Tibial nerve (tissue), 4 donors: ENCODE data around the gene EP400. TPM values are rescaled to one million over a fixed set of nuclear protein-coding genes. Genes with fewer than 3 reads are reported as not detected.

Source experiments
- DNase-seq, 2 donors: peaks; one replicate each; pipeline ENCODE4 v3.0.0-alpha.2; 2019; ENCODE audit warnings: low spot score in 2 of 2
- H3K27ac ChIP-seq, 4 donors: fragments of 200-600 bp; sonication (generic) in 3 of 4; one replicate each; pipeline ENCODE4 v1.5.1; 2017 to 2019; ENCODE audit warnings: mild to moderate bottlenecking in 1 of 4
- H3K27me3 ChIP-seq, 2 donors: fragments of 200-600 bp; sonication (generic) in 1 of 2; one replicate each; pipeline versions ENCODE4 v1.5.1 to v1.6.0; 2017 to 2019
- H3K36me3 ChIP-seq, 3 donors: fragments of 200-600 bp; sonication (generic); one replicate each; pipeline ENCODE4 v1.5.1; 2018 to 2019
- H3K4me1 ChIP-seq, 4 donors: fragments of 200-600 bp; sonication (generic) in 3 of 4; one replicate each; pipeline ENCODE4 v1.5.1; 2017 to 2019
- H3K4me3 ChIP-seq, 4 donors: fragments of 200-600 bp; sonication (generic) in 3 of 4; one replicate each; pipeline ENCODE4 v1.5.1; 2017 to 2019; ENCODE audit warnings: mild to moderate bottlenecking in 1 of 4, moderate library complexity in 1 of 4
- H3K9me3 ChIP-seq, 4 donors: fragments of 200-600 bp; sonication (generic) in 3 of 4; one replicate each; pipeline ENCODE4 v1.5.1; 2017 to 2019
- EP300 ChIP-seq, 2 donors: sonication (generic); formaldehyde crosslinking; IDR thresholded peaks; one replicate each; pipeline ENCODE4 v1.6.1; 2017; ENCODE audit warnings: antibody characterized with exemption in 2 of 2, mild to moderate bottlenecking in 1 of 2
- POLR2A ChIP-seq, 2 donors: fragments of 450-650 bp; IDR thresholded peaks; one replicate each; pipeline ENCODE4 v1.6.1; 2017; ENCODE audit warnings: antibody characterized with exemption in 2 of 2, mild to moderate bottlenecking in 2 of 2, moderate library complexity in 2 of 2
- WGBS, 2 donors: methylation state at CpG; one replicate each; pipeline ENCODE4 v1.1.5; 2018; 5-methylcytosine and 5-hydroxymethylcytosine counted together
- total RNA-seq, 4 donors: library from RNA; depleted of rRNA; stranded (reverse); fragments of >200 nt; gene quantifications; one replicate each; pipeline ENCODE4 v1.1.0, GENCODE V29; 2016
- TF ChIP-seq, protein P1 (sequence below), 5 experiments: fragments of 200-600 bp in 3 of 5; fragments of 450-650 bp in 2 of 5; sonication (generic) in 3 of 5; IDR thresholded peaks; one replicate each; pipeline ENCODE4 v1.5.1; 2016 to 2019; ENCODE audit warnings: antibody characterized with exemption in 5 of 5, mild to moderate bottlenecking in 3 of 5, moderate library complexity in 2 of 5

EP400 gene
- total RNA-seq, 4 donors from 2014 or later: 27.8 to 41.4 (median 32.2) TPM

DNA sequence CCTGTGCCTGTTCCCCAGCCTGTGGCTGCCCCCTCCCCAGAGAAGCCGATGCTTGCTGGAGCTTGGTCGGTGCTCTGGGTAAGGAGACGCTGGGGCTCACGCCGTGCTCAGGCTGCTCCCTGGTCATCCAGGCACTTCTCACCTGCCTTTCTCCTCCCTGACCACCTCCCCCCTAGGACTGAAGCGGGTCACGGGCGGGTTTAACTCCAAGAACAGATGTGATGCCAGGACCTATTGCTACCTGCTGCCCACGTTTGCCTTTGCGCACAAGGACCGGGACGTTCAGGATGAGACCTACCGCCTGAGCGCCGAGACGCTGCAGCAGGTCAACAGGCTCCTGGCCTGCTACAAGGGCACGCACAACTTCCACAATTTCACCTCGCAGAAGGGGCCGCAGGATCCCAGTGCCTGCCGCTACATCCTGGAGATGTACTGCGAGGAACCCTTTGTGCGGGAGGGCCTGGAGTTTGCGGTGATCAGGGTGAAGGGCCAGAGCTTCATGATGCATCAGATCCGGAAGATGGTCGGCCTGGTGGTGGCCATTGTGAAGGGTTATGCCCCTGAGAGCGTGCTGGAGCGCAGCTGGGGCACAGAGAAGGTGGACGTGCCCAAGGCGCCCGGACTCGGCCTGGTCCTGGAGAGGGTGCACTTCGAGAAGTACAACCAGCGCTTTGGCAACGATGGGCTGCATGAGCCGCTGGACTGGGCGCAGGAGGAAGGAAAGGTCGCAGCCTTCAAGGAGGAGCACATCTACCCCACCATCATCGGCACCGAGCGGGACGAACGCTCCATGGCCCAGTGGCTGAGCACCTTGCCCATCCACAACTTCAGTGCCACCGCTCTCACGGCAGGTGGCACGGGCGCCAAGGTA is 8.4 kb upstream of the EP400 start:
- no peak for DNase-seq
- peaks cover 2 to 89% (median 10%) of the 10 kb centered on the region in 3 donors for H3K36me3 ChIP-seq
- 93 to 95% methylated on average over 32 to 46 of the region's 46 CpGs for WGBS, 2 donors

DNA sequence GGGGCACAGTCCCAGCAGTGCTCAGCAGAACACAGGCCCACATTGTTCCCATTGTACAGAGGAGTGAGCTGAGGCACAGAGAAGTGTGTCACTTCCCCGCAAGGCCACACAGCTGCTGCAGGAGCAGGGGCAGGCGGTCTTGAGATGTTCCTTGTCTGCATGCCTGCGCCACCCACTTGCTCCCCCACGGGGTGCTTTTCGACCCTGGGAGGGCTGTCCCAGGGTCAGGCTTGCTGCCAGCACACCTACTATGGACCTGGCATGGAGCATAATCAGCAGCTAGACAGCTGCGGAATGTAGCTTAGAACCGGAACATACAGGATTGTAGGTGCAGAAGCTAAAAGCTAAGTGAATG is 7.8 kb upstream of the EP400 start:
- H3K9me3 ChIP-seq: no peaks in the 10 kb centered on the region
- WGBS, 2 donors: 92 to 94% methylated on average over 7 of the region's 7 CpGs
- H3K4me3 ChIP-seq: no peak overlapping the region
- H3K27ac ChIP-seq: no peak overlapping the region
- DNase-seq: no peak
- H3K4me1 ChIP-seq: no peaks in the 10 kb centered on the region
- no peaks in the 10 kb centered on the region for H3K27me3 ChIP-seq
- peaks cover 2 to 83% (median 10%) of the 10 kb centered on the region in 3 donors for H3K36me3 ChIP-seq
- TF ChIP-seq, protein P1, sequence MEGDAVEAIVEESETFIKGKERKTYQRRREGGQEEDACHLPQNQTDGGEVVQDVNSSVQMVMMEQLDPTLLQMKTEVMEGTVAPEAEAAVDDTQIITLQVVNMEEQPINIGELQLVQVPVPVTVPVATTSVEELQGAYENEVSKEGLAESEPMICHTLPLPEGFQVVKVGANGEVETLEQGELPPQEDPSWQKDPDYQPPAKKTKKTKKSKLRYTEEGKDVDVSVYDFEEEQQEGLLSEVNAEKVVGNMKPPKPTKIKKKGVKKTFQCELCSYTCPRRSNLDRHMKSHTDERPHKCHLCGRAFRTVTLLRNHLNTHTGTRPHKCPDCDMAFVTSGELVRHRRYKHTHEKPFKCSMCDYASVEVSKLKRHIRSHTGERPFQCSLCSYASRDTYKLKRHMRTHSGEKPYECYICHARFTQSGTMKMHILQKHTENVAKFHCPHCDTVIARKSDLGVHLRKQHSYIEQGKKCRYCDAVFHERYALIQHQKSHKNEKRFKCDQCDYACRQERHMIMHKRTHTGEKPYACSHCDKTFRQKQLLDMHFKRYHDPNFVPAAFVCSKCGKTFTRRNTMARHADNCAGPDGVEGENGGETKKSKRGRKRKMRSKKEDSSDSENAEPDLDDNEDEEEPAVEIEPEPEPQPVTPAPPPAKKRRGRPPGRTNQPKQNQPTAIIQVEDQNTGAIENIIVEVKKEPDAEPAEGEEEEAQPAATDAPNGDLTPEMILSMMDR (IDR thresholded peaks at IDR 0.05): no peak
- TF ChIP-seq POLR2A (IDR thresholded peaks at IDR 0.05) (no peak), EP300 (IDR thresholded peaks at IDR 0.05) (no peak)

More for the DNA sequence above, 8.4 kb upstream of the EP400 start:
- no peaks in the 10 kb centered on the region for H3K27me3 ChIP-seq
- no peak overlapping the region for H3K4me3 ChIP-seq
- H3K27ac ChIP-seq: no peak overlapping the region
- no peaks in the 10 kb centered on the region for H3K4me1 ChIP-seq
- TF ChIP-seq, protein P1 (IDR thresholded peaks at IDR 0.05): no peak
- TF ChIP-seq EP300 (IDR thresholded peaks at IDR 0.05): no peak
- TF ChIP-seq POLR2A (IDR thresholded peaks at IDR 0.05): no peak
- H3K9me3 ChIP-seq: no peaks in the 10 kb centered on the region

DNA sequence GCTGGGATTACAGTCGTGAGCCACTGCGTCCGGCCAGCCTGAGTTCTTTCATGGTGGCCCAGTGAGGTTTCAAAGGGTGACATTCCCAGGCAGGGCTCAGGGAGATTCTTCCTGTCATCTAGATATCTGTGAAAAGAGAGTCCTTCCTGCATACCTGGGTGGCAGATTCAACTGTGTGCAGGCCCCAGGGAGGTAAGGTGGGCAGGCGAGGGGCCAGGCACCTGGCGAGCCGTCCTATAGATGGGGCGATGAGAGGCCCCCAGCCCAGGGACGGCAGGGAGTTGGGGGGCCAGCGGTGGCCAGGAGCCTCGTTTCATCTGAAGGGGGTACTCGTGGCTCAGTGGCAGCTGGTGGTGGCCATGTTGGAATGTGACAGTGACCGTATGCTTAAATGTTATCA is 7.1 kb upstream of the EP400 start:
- peaks cover 2 to 76% (median 10%) of the 10 kb centered on the region in 3 donors for H3K36me3 ChIP-seq
- peaks cover 0 to 5% (median 0%) of the 10 kb centered on the region in 4 donors for H3K4me1 ChIP-seq
- 92 to 97% methylated on average over 12 of the region's 12 CpGs for WGBS, 2 donors
- no peak overlapping the region for H3K4me3 ChIP-seq
- no peaks in the 10 kb centered on the region for H3K9me3 ChIP-seq
- no peak for DNase-seq
- H3K27ac ChIP-seq: no peak overlapping the region
- TF ChIP-seq POLR2A (IDR thresholded peaks at IDR 0.05): no peak
- TF ChIP-seq EP300 (IDR thresholded peaks at IDR 0.05): no peak
- TF ChIP-seq, protein P1 (IDR thresholded peaks at IDR 0.05): no peak
- H3K27me3 ChIP-seq: no peaks in the 10 kb centered on the region

DNA sequence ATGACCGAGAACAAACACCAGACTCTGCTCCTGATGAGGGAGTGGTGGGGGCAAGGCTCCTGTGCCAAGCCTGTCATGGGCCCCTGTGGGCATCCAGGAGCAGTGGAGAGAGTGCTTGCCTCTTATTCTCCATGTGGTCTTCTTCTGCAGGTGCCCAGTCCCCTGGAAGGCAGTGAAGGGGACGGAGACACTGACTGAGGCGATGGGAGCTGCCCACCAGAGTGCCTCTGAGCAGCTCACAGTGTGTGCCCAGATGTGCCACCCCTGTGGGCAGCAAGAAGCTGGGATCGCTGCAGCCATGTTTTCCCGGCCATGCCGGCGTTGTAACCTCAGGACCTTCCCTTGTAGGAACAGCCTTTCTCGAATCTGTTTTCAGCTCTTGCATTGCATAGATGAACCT is 6.4 kb upstream of the EP400 start:
- Histone ChIP-seq H3K27ac (no peak overlapping the region), H3K36me3 (peaks cover 2 to 71% (median 10%) of the 10 kb centered on the region in 3 donors), H3K9me3 (no peaks in the 10 kb centered on the region), H3K27me3 (no peaks in the 10 kb centered on the region), H3K4me3 (no peak overlapping the region), H3K4me1 (peaks cover 0 to 12% (median 0%) of the 10 kb centered on the region in 4 donors)
- no peak for TF ChIP-seq POLR2A (IDR thresholded peaks at IDR 0.05)
- TF ChIP-seq EP300 (IDR thresholded peaks at IDR 0.05): no peak
- TF ChIP-seq, protein P1 (IDR thresholded peaks at IDR 0.05): no peak
- WGBS, 2 donors: 90 to 93% methylated on average over 7 to 8 of the region's 8 CpGs
- DNase-seq: no peak

DNA sequence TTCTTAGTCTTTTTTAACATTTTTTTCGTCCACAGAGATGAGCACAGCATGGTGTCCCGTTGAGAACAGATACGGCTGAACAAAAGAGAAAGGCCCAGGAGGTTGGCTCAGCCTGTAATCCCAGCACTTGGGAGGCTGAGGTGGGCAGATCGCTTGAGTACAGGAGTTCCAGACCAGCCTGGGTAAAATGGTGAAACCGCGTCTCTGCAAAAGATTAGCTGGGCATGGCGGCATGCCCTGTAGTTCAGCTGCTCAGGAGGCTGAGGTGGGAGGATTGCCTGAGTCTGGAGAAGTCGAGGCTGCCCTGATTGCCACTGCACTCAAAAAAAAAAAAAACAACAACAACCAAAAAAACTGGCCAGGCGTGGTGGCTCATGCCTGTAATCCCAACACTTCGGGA is 5.9 kb upstream of the EP400 start:
- Histone ChIP-seq H3K27ac (no peak overlapping the region), H3K9me3 (no peaks in the 10 kb centered on the region), H3K27me3 (no peaks in the 10 kb centered on the region), H3K4me1 (peaks cover 0 to 14% (median 0%) of the 10 kb centered on the region in 4 donors), H3K36me3 (peaks cover 2 to 67% (median 10%) of the 10 kb centered on the region in 3 donors), H3K4me3 (no peak overlapping the region)
- 96 to 97% methylated on average over 10 of the region's 10 CpGs for WGBS, 2 donors
- DNase-seq: no peak
- TF ChIP-seq, protein P1 (IDR thresholded peaks at IDR 0.05): no peak
- TF ChIP-seq EP300 (IDR thresholded peaks at IDR 0.05) (no peak), POLR2A (IDR thresholded peaks at IDR 0.05) (no peak)
